Skeletal muscle cell (primary cell): ENCODE data around the gene CRYGC.

Experiments
- DNase-seq: peaks from one replicate; pipeline ENCODE4 v3.0.0-alpha.2; 2010; ENCODE audit warnings: low read depth
- H3K4me3 ChIP-seq: 2 replicates; pipeline ENCODE4 v1.5.1; 2011; ENCODE audit warnings: low read depth, mild to moderate bottlenecking, control low read depth, low read length, moderate library complexity

Gene CRYGC, protein sequence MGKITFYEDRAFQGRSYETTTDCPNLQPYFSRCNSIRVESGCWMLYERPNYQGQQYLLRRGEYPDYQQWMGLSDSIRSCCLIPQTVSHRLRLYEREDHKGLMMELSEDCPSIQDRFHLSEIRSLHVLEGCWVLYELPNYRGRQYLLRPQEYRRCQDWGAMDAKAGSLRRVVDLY

DNA sequence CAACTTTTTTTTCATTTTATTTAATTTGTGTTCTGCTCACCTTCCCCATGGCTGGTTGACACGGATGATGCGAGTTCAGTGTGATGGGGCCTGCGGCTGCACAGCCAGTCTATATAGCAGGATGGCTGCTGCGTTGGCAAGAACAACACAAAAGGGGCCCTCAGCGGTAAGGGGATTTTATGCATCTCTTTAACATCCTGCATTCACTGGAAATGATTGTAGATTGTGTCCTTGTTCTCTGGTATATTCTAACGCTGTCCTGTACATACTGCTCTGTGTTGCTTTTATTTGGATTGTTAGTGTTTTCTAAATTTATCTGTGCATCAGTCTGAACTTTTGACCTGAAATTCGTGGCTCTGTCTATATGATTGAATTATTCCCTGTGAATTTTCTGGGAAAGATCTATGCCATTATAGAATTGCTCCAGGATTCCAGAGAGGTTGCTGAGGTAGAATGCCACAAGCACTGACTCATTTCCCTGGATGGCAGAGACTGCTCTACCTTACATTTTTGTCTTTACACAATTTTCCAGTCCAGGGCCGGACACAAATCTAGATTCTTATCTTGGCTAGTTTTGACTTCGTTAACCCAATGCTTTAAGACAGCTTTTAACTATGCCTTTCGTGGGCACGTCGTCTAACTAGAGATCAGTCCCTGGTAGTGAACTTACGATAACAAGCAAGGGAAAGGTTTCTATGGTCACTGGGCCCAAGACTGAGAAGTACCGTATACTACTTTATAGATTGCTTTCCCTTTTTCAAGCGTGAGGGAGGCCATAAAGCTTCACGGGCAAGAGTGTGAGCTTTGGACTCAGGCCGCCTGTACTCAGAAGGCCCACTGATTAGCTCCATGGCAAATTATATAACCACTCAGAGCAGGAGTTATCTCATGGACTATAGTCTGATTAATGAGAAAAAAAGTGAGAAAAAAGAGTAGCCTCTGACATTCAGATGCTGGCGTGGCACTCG is at the start of gene CRYGC:
Gene CRYGC, minus strand, starts transcription at position 85 of the 968 bp plus-strand sequence. Its CDS starts 36 bp downstream, at position 49.
- DNase-seq, result no peak
- no peak within 1 kb of the TSS for H3K4me3 ChIP-seq

DNA sequence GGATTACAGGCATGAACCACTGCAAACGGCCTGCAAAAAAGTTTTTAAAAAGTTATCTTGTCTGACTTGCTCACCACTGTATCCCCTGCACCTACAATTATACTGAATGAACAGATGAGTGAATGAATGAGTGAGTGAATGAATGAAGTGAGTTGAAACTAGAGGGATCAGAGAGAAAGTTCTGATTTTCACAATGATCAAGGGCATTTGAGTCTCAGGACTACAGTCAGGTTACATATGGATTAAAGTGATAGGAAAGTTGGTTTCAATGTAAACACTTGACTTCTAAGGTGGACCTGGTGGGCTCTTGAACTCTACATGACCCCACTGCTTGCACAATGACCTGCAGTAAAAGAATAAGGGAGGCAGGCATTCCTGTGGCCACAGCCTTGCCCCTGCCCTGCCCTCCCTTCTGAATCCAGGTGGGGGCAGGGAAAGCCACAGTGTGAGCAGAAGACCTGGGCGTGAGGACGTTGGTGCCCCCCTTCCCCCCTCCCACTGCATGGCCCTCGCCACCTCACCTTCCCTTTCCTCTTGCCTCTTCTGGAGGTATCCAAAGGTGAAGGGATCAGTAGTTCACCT is 49.5 kb upstream of the CRYGC start:
- no peak overlapping the region for H3K4me3 ChIP-seq
- DNase-seq, result no peak

DNA sequence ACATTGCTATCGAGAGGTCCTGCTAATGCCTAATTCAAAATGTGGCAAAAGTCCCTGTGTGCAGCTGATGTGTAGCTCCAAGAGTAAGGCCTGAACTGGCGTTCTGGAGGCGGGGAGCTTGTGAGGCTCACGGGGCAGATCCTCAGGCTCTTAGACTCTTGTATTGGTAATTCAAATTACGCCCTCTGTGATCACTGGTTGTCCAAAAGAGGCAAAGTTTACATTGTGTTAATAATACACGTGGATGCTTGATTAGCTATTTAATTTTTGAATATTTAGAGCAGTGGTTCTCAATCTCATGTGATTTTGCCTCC is 46.2 kb upstream of the CRYGC start:
- no peak overlapping the region for H3K4me3 ChIP-seq

DNA sequence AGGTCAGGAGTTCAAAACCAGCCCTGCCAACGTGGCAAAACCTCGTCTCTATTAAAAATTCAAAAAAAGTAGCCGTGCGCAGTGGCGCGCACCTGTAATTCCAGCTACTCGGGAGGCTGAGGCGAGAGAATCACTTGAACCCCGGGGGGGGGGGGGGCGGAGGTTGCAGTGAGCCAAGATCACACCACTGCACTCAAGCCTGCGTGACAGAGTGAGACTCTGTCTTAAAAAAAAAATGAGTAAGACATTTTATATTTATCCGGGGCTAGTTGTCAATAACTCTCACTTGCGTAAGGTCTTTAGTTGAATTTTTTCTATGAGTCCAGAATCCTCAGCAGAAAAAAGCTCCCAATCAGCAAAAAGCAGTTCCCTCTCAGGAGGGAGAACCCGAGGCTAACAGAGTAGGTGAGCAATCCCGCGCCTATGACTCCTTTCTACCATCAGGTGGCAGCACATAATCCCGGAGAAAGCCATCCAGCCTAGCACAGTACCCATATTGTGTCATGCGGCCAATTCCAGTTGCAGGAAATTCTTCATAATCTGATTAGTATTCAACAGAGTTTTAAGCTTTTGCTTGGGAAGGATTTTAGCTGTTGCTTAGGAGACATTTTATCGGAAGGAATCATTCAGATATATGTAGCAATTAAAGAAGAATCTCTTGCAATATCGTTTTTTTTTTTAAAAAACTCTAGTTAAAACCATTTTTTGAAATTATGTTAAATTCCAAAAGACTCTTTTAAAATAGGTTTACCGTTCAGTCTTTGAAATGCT is 45.6 kb upstream of the CRYGC start:
- H3K4me3 ChIP-seq, result no peak overlapping the region
- DNase-seq, result peak; percentile 33

More for the DNA sequence above, 46.2 kb upstream of the CRYGC start:
- DNase-seq, result no peak

DNA sequence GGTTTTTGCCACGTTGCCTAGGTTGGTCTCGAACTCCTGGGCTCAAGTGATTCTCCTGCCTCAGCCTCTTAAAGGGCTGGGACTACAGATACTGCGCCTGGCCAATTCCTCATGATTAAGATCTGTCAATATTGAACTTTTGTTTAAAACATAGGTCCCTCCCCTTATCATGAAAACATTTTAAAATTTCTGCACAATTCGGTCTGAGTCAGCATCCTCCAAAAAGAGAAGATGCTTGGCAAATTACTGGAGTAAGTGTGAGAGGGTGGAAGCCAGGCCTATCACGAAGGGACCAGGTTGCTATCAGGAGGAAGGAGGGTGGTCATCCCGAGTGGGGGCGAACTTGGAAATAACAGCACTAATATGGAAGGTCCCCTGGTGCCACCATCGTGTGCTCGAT is 44.5 kb upstream of the CRYGC start:
- no peak for DNase-seq
- H3K4me3 ChIP-seq, result no peak overlapping the region

DNA sequence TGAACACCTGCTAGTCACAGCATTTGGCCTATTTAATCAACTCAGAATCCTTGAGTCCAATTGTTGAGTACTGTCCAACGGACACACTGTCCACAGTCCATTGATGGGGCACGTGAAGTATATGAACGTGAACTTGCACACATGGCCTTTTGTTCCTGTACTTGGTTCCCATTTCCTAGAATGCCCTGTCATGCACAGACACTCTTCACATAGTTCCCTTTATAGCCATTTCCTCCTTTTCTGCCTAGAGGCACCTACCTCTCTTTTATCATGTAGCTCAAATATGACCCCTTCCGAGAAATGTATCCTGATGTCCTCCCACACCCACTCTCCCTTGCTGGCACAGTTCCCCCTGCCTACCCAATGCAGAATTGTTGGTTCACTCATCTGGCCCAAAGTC is 42.5 kb upstream of the CRYGC start:
- H3K4me3 ChIP-seq, result no peak overlapping the region
- no peak for DNase-seq

DNA sequence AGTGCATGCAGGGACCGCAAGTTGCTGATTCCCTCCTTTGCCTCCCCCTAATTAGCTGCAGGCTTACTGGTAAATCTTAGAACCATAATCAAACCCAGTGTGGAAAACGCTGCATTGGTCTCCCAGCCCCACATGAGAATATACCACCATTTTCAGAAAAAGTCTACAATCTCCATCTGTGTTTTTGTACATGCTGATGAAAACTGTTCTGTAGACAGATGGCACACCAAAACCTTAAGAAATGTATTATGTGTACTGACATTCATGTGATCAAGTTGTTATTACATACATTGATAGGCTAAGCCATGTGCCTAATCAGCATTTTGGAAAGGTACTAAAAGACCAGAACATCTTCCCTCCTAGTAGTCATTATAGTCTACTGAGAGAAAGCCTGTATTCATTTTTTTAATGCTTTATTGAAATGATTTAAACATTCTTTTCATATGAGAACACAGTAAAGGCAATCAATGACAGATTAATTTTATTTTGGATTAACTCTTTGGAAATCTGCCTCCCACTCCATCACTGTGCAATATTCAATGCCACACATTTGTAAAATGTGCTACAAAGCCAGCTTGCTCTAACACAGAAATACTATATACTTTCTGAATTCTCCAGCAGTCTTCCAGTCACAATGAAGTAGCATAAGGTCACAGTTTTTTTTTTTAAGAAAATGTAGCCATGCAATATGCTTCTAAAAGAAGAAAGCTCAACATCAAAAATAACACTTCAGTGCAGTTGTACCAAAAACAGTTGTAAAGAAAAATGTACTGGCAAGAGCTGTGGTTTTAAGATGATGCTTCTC is 35.5 kb upstream of the CRYGC start:
- DNase-seq, result no peak
- no peak overlapping the region for H3K4me3 ChIP-seq

DNA sequence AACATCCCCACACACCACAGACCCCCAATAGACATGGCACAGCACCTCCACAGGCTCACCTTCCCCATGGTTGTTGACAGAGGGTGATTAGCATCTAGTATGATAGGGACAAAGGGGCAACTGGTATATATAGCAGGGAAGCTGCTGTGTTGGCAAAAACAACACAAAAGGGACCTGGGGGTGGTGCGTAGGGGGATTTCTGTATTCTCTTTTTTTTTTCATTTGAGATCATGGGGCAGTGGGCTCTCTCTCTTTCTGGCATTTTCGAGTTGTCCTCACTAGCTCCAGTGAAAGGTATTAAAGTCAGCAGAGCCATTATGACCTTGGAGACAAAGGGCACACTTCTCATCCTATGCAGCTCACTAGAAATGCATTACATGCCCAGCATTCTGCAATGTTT is 33.9 kb upstream of the CRYGC start, which contains the start of gene CRYGA:
Gene CRYGA, minus strand, starts transcription at position 101 of the 400 bp plus-strand sequence. Its CDS starts 33 bp downstream, at position 68.
- no peak for DNase-seq
- no peak within 1 kb of the TSS for H3K4me3 ChIP-seq

DNA sequence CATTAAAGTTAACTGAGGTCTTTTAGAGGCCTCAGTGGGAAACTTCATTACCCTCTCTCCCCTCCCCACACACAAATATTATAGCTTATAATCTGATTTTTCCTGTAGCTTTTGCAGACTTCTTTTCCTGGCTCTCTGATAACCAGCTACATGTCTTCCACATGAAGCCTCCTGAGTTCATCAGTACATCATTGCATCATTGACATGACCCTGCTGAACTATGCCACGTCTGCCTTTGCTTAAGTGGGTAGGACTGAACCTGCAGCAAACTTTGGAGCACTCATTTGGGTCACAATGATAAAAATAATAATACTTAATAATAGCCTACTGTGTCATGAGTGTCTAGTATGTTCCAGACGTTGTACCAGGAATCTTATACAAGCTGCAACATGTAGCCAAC is 26.8 kb upstream of the CRYGC start:
- H3K4me3 ChIP-seq, result no peak overlapping the region
- DNase-seq, result no peak

DNA sequence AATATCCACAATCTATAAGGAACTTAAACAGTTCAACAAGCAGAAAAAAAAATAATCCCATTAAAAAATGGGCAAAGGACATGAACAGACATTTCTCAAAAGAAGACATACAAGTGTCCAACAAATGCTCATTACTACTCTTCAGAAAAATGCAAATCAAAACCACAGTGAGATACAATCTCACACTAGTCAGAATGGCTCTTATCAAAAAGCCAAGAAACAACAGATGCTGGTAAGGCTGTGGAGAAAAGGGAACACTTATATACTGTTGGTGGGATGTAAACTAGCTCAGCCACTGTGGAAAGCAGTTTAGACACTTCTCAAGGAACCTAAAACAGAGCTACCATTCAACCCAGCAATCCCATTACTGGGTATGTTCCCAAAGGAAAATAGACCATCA is 23.5 kb upstream of the CRYGC start:
- H3K4me3 ChIP-seq, result no peak overlapping the region
- DNase-seq, result no peak

DNA sequence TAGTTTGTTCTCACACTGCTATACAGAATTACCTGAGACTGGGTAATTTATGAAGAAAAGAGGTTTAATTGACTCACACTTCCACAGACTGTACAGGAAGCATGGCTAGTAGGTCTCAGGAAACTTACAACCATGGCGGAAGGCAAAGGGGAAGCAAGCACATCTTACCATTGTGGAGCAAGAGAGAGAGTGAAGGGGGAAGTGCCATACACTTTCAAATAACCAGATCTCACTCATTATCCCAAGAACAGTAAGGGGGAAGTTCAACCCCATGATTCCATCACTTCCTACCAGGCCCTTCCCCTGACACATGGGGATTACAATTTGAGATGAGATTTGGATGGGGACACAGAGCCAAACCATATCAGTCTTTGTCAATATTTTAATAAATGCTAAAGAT is 21.3 kb upstream of the CRYGC start:
- no peak overlapping the region for H3K4me3 ChIP-seq
- no peak for DNase-seq

DNA sequence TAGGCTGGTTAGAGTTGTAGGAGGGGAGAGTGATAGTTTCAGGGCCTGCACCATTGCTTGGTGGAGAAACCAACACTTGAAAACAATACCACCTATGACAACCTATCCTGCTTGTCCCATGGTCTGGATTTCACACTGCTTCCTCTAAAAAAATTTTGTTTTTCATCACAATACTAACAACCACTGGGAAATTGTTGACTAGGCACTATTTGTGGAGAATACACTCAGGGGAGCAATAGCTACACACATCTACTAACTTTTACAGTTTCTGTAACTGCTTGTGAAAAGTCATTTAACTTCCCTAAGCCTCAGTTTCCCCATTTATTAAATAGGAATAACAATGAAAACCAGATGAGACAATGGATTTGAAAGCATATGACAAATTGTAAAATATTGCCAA is 20.5 kb upstream of the CRYGC start:
- H3K4me3 ChIP-seq, result no peak overlapping the region
- no peak for DNase-seq

DNA sequence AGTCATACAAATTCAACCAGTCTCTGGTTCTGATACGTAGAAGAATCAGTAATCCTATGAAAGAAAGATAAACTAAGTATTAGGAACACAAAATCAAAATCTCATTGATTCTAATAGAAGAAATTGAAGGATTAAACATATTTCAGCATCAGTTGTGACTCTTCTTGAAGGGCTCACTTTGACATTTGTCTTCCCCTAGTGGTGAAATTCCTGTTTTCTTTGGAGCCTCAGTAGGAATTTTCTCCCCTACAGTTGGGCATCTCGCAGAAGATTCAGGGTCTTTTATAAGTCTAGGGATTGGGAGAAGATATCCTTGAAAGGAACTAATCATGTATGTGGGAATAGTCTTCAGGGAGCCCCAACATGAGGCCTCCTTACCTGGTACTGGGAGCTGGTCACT is 19.2 kb upstream of the CRYGC start:
- no peak for DNase-seq
- H3K4me3 ChIP-seq, result no peak overlapping the region

DNA sequence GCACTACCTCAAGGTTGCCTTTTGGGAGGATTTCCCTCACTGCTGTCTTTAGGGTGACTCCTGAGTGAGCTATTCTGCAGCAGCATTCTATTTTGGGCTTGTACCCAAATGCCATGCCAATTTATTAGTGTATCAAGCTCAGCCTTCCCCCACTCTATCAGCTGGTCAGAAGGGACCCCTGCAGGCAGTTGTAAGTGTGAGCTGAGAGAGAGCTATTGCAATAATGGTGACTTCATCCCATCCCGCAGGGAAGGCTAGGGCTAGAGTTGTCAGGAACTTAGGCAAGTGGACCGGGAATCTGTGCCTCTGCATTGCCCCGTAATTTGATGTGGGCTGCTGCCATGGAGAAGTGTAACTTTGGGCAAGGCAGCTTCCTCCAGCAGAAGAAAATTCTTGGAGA is 18.1 kb upstream of the CRYGC start:
- no peak overlapping the region for H3K4me3 ChIP-seq
- DNase-seq, result no peak

DNA sequence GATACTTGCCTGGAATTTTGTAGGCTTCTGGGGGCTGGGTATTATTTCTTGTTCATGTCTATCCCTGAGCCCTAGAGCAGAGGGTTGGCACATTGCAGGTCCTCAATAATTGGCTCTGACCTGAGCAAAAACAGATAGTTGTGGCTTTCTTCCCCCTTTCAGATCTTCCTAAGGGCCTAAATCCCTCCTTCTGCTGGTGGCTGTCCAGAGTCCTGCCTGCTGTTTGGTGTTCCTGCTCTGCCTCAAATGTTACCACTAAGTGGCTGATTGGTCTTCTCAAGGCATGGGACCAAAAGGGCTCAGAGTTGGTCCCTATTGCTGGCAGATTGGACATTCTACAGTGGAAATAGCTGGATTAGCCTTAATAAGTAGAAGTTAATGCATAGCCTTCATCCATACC is 17.4 kb upstream of the CRYGC start:
- H3K4me3 ChIP-seq, result no peak overlapping the region
- no peak for DNase-seq

DNA sequence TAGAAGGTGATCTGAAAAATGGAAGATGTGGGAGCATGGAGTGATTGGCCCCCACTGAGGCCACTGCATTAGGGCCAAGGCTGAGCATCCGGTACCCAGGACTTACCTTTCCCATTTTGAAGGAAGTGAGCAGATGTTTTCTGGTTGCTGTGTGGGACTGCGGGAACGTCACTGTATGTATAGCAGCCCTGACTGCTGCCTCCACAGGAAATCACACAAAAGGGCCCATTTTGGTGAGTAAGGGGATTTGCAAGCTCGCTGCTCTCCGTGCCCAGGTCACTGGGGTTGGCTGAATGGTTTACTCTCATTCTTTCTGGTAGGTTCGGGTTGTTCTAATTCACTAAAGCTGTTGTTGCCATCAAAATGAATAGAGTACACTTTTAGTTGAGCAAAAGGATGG is 16.4 kb upstream of the CRYGC start, which contains the start of gene CRYGB:
Gene CRYGB, minus strand, starts transcription at position 153 of the 400 bp plus-strand sequence. Its CDS starts 38 bp downstream, at position 115.
- no peak within 1 kb of the TSS for H3K4me3 ChIP-seq
- DNase-seq, result no peak

DNA sequence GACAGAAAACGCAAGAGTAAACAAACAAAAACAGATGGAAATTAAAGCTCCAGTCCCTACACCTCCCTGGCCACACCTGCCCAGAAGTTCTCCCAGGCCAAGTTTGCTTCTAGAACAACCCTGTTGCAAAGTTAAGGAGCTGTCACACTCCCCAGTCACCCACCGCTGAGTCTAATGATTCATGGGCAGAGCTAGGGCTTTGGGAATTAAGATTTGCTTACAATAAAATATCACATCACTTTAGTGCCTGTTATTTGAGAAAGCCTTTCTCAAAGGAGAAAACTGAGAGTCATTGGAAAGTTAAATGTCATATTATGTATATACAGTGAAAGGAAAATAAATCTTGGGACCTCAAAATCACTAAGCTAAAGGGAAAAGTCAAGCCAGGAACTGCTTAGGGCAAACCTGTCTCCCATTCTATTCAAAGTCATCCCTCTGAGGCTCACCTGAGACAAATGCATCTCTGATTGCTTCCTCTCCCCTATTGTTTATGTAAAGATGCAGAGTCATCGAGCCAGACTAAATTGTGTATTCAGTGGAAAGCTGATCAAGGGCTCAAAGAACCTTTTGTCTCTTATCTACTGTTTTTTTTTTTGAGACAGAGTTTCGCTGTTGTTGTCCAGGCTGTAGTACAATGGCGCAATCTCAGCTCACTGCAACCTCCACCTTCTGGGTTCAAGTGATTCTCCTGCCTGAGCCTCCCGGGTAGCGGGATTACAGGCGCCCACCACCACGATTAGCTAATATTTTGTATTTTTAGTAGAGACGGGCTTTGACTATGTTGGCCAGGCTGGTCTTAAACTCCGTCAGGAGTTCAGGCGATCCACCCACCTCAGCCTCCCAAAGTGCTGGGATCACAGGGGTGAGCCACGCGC is 13.5 kb upstream of the CRYGC start:
- no peak for DNase-seq
- H3K4me3 ChIP-seq, result no peak overlapping the region

DNA sequence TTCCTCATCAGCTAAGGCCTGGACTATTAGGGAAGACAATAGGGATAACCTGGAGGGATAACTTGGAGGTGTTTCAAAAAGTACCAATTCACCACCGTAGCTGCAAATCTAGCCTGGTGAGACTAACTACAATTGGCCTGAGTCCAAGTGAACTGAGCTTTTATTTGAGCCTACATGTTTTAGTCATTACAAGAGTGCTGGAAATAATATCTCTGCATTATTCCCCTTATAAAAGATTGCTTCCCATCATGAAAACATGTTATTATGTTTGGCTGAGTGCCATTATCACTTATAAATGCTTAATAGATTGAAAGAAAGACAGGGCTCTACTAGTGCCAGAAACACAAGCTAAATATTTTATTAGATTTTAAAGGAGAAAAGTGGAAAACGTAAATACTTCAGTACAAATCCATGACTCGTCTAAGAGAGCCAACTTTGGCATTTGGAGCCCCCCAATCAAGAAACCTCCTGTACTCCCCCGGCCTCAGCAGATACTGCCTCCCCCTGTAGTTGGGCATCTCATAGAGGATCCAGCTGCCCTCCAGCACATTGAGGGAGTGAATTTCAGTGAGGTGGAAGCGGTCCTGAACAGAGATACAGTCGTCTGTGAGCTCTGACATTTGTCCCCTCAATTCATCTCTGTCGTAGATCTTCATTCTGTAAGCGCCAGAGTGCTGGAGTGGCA is 12.8 kb upstream of the CRYGC start:
- no peak overlapping the region for H3K4me3 ChIP-seq
- no peak for DNase-seq
